ENCODE measurements around the gene NAXD. TPM values are rescaled to one million over a fixed set of nuclear protein-coding genes. Genes with fewer than 3 reads are reported as not detected.

The NAXD gene
- total RNA-seq, 1 experiment from 2014 or later, result 15.1 TPM

GRCh38 chr13:110581506-110582185, 33.7 kb upstream of the NAXD start:
- ATAC-seq, result no peak
- H3K9me3 ChIP-seq (ENCODE audit: control insufficient read depth, insufficient read depth, low read depth, low read length), result no peaks in the 10 kb centered on the region
- ChIA-PET CTCF (no interaction called here), POLR2A (no interaction called here)
- intact Hi-C loops (cut with micrococcal nuclease; ENCODE audit: unreplicated experiment), result no loop called here
- no peak for DNase-seq (ENCODE audit: low read depth, low spot score)
- no peak overlapping the region for H3K27ac ChIP-seq (ENCODE audit: low read length)
- no peaks in the 10 kb centered on the region for H3K27me3 ChIP-seq (ENCODE audit: control insufficient read depth, insufficient read depth, low read length)
- in situ Hi-C loops (cut with HindIII; ENCODE audit: low pct_unique_long_range_greater_than_20kb, low sequenced_read_pairs), result no loop called here
- no peaks in the 10 kb centered on the region for H3K36me3 ChIP-seq (ENCODE audit: control insufficient read depth, insufficient read depth, low read length)
- no TSS peak for BruUV-seq (replicated peaks)
- TF ChIP-seq, protein P1, sequence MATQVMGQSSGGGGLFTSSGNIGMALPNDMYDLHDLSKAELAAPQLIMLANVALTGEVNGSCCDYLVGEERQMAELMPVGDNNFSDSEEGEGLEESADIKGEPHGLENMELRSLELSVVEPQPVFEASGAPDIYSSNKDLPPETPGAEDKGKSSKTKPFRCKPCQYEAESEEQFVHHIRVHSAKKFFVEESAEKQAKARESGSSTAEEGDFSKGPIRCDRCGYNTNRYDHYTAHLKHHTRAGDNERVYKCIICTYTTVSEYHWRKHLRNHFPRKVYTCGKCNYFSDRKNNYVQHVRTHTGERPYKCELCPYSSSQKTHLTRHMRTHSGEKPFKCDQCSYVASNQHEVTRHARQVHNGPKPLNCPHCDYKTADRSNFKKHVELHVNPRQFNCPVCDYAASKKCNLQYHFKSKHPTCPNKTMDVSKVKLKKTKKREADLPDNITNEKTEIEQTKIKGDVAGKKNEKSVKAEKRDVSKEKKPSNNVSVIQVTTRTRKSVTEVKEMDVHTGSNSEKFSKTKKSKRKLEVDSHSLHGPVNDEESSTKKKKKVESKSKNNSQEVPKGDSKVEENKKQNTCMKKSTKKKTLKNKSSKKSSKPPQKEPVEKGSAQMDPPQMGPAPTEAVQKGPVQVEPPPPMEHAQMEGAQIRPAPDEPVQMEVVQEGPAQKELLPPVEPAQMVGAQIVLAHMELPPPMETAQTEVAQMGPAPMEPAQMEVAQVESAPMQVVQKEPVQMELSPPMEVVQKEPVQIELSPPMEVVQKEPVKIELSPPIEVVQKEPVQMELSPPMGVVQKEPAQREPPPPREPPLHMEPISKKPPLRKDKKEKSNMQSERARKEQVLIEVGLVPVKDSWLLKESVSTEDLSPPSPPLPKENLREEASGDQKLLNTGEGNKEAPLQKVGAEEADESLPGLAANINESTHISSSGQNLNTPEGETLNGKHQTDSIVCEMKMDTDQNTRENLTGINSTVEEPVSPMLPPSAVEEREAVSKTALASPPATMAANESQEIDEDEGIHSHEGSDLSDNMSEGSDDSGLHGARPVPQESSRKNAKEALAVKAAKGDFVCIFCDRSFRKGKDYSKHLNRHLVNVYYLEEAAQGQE (IDR thresholded peaks at IDR 0.05; ENCODE audit: insufficient read depth in 1 of 2, low read depth in 2 of 2, low read length in 1 of 2), result no peak
- TF ChIP-seq CTCF (IDR thresholded peaks at IDR 0.05), result no peak
- no peak for TF ChIP-seq TCF7L2 (IDR thresholded peaks at IDR 0.05; ENCODE audit: low read depth, low read length)
- no peak overlapping the region for H3K4me3 ChIP-seq (ENCODE audit: low read depth in 2 of 2, low read length in 2 of 2)
- no peaks in the 10 kb centered on the region for H3K4me1 ChIP-seq (ENCODE audit: control insufficient read depth, insufficient read depth, low read length)

GRCh38 chr13:110582421-110582954, 32.9 kb upstream of the NAXD start:
- BruUV-seq (replicated peaks), result no TSS peak
- POLR2A ChIA-PET, result no interaction called here
- DNase-seq (ENCODE audit: low read depth, low spot score), result no peak
- H3K4me1 ChIP-seq (ENCODE audit: control insufficient read depth, insufficient read depth, low read length), result no peaks in the 10 kb centered on the region
- H3K9me3 ChIP-seq (ENCODE audit: control insufficient read depth, insufficient read depth, low read depth, low read length), result no peaks in the 10 kb centered on the region
- no peaks in the 10 kb centered on the region for H3K27me3 ChIP-seq (ENCODE audit: control insufficient read depth, insufficient read depth, low read length)
- no peak for ATAC-seq
- H3K36me3 ChIP-seq (ENCODE audit: control insufficient read depth, insufficient read depth, low read length), result no peaks in the 10 kb centered on the region
- in situ Hi-C loops (cut with HindIII; ENCODE audit: low pct_unique_long_range_greater_than_20kb, low sequenced_read_pairs), result no loop called here
- H3K27ac ChIP-seq (ENCODE audit: low read length), result no peak overlapping the region
- no peak overlapping the region for H3K4me3 ChIP-seq (ENCODE audit: low read depth in 2 of 2, low read length in 2 of 2)
- intact Hi-C loops (cut with micrococcal nuclease; ENCODE audit: unreplicated experiment), result no loop called here
- TF ChIP-seq CTCF (IDR thresholded peaks at IDR 0.05), result no peak
- TF ChIP-seq POLR2AphosphoS5 (IDR thresholded peaks at IDR 0.05; ENCODE audit: low read depth, low read length), result no peak
- TF ChIP-seq, protein P1 (IDR thresholded peaks at IDR 0.05; ENCODE audit: insufficient read depth in 1 of 2, low read depth in 2 of 2, low read length in 1 of 2), result no peak
- no peak for TF ChIP-seq TCF7L2 (IDR thresholded peaks at IDR 0.05; ENCODE audit: low read depth, low read length)
- no peak for TF ChIP-seq SIN3A (IDR thresholded peaks at IDR 0.05; ENCODE audit: borderline replicate concordance, insufficient read depth, low read depth, low read length)
- CTCF ChIA-PET, result no interaction called here

All from Panc1 (cell line).